Measurements from ENCODE around the gene PABPN1L. TPM values are rescaled to one million over a fixed set of nuclear protein-coding genes. Genes with fewer than 3 reads are reported as not detected.

Gene PABPN1L
- total and polyA plus RNA-seq, 2 of the 13 experiments (the other 11 are each of a cell fraction or from before 2014, with no cell fraction given) = not detected

DNA sequence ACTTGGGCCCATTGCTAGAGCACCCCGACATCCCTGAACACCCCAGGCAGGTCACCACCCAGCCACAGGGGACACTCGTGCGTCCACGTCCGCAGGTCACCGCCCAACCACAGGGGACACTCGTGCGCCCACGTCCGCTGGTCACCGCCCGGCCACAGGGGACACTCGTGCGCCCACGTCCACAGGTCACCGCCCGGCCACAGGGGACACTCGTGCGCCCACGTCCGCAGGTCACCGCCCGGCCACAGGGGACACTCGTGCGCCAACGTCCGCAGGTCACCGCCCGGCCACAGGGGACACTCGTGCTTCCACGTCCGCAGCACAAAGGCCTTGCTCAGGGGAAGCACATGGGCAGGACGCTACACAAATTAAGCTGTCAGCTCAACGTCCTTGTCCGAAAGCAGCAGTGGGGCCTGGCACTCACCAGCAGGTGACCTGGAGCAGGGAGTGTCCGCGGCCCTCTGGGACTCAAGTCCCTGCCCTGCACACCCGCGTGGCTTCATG, 27.4 kb downstream of the PABPN1L start (continued):
- TF ChIP-seq MLLT10 (CRISPR knock-in tag; IDR thresholded peaks at IDR 0.05) = no peak
- peak; percentile 50; the same call in 1 of the 2 replicates for TF ChIP-seq NR2C2 (CRISPR knock-in tag; IDR thresholded peaks at IDR 0.05; ENCODE audit: borderline replicate concordance)
- TF ChIP-seq CREB3 (CRISPR knock-in tag; IDR thresholded peaks at IDR 0.05) = no peak
- no peak for TF ChIP-seq ATF7 (IDR thresholded peaks at IDR 0.05)
- no peak for TF ChIP-seq ATF7 (CRISPR knock-in tag; IDR thresholded peaks at IDR 0.05)
- 0 out of 2 replicates have a peak, but pooled peaks have one; percentile 26 for TF ChIP-seq MAZ (IDR thresholded peaks at IDR 0.05; ENCODE audit: borderline replicate concordance, low read depth, low read length)
- TF ChIP-seq MAZ (CRISPR knock-in tag; IDR thresholded peaks at IDR 0.05; ENCODE audit: low read depth) = no peak
- peak; percentile 82 for TF ChIP-seq UBTF (CRISPR knock-in tag; IDR thresholded peaks at IDR 0.05)
- 0 out of 2 replicates have a peak, but pooled peaks have one; percentile 47 for TF ChIP-seq AHR (CRISPR knock-in tag; IDR thresholded peaks at IDR 0.05)
- peak; percentile 55 for TF ChIP-seq ZHX2 (IDR thresholded peaks at IDR 0.05; ENCODE audit: low read depth)
- TF ChIP-seq ZHX2 (CRISPR knock-in tag; IDR thresholded peaks at IDR 0.05; ENCODE audit: borderline replicate concordance) = no peak
- TF ChIP-seq TGIF2 (CRISPR knock-in tag; IDR thresholded peaks at IDR 0.05) = 0 out of 2 replicates have a peak, but pooled peaks have one; percentile 38
- TF ChIP-seq, protein P1, sequence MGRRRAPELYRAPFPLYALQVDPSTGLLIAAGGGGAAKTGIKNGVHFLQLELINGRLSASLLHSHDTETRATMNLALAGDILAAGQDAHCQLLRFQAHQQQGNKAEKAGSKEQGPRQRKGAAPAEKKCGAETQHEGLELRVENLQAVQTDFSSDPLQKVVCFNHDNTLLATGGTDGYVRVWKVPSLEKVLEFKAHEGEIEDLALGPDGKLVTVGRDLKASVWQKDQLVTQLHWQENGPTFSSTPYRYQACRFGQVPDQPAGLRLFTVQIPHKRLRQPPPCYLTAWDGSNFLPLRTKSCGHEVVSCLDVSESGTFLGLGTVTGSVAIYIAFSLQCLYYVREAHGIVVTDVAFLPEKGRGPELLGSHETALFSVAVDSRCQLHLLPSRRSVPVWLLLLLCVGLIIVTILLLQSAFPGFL (CRISPR knock-in tag; IDR thresholded peaks at IDR 0.05) = no peak
- TF ChIP-seq TBP (CRISPR knock-in tag; IDR thresholded peaks at IDR 0.05) = no peak
- TF ChIP-seq ZNF687 (CRISPR knock-in tag; IDR thresholded peaks at IDR 0.05) = peak; percentile 74

Data from HepG2 (cell line).